ENCODE results near the gene SLC36A3. TPM values are rescaled to one million over a fixed set of nuclear protein-coding genes. Genes with fewer than 3 reads are reported as not detected.
A peak's percentile ranks its signal among the peaks of the same experiment; 100 is the strongest.

The SLC36A3 gene
- total and polyA plus RNA-seq, 2 of the 4 experiments (the other 2 are of a cell fraction): not detected

DNA sequence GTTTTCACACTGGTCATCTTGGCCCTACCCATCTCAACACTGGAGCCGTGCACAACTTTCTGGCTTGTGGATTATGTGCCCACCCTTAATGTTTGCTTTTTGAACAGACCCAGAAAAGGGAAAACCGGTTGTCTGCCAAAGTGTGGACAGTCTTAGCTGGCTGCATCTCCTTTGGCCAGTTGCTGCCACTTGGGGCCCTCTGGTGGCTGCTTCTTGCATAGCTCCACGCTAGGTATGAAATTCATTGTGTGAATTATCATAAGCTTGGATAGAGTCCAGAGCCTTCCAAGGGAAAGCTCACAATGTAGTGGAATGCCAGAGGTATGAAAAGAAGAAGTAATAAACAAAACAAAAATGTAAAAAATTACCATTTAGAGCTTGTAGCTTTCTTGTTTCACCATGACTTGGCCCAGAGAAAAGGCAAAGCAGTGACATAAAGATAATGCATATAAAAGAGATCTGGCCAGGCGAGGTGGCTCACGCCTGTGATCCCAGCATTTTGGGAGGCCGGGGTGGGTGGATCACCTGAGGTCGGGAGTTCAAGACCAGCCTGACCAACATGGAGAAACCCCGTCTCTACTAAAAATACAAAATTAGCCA lies 12.5 kb upstream of the SLC36A3 start:
- Histone ChIP-seq H4K20me1 (ENCODE audit: insufficient read depth, low read length) (no peaks in the 10 kb centered on the region), H3K27ac (ENCODE audit: insufficient read depth, low read length) (no peak overlapping the region), H3K18ac (ENCODE audit: low read depth, low read length) (no peak overlapping the region), H3K14ac (replicated peaks; ENCODE audit: low read depth, low read length) (no peak overlapping the region), H3K4me2 (ENCODE audit: low read depth, low read length) (no peak overlapping the region), H2BK15ac (ENCODE audit: low read depth, low read length) (no peak overlapping the region), H2AK9ac (replicated peaks; ENCODE audit: low read depth, low read length, poor library complexity) (no peak overlapping the region), H3K4me1 (ENCODE audit: control insufficient read depth, insufficient read depth, low read length) (no peaks in the 10 kb centered on the region), H2BK5ac (ENCODE audit: low read depth, low read length, poor library complexity, severe bottlenecking) (no peak overlapping the region), H3K9ac (ENCODE audit: low read depth, low read length) (no peak overlapping the region), H4K91ac (ENCODE audit: insufficient read depth, low read depth, low read length) (no peak overlapping the region), H3K79me1 (ENCODE audit: low read depth in 1 of 2, low read length in 2 of 2) (no peaks in the 10 kb centered on the region), H2BK20ac (ENCODE audit: low read depth, low read length) (no peak overlapping the region), H2AK5ac (ENCODE audit: low read depth, low read length) (no peak overlapping the region), H4K5ac (ENCODE audit: low read depth, low read length) (no peak overlapping the region), H3K9me3 (ENCODE audit: control insufficient read depth, insufficient read depth, low read length) (no peaks in the 10 kb centered on the region), H3K4ac (ENCODE audit: low read depth, low read length) (no peak overlapping the region), H3K4me3 (ENCODE audit: insufficient read depth, low read depth, low read length) (no peak overlapping the region), H3K27me3 (ENCODE audit: control insufficient read depth, insufficient read depth, low read length) (no peaks in the 10 kb centered on the region), H3K36me3 (ENCODE audit: control insufficient read depth, insufficient read depth, low read length) (no peaks in the 10 kb centered on the region), H3K9me1 (ENCODE audit: insufficient read depth, low read length) (no peaks in the 10 kb centered on the region), H3K56ac (ENCODE audit: extremely low read depth, insufficient read depth, low read length) (no peak overlapping the region), H4K8ac (ENCODE audit: low read depth in 2 of 2, low read length in 2 of 2) (no peak overlapping the region), H2BK120ac (ENCODE audit: low read depth, low read length) (no peak overlapping the region), H3K23ac (ENCODE audit: low read depth, low read length) (no peak overlapping the region), H2AFZ (replicated peaks; ENCODE audit: low read length, poor library complexity) (no peak overlapping the region)
- no peak for TF ChIP-seq MAFK (IDR thresholded peaks at IDR 0.05; ENCODE audit: low read depth, low read length)
- no peak for TF ChIP-seq CHD1 (IDR thresholded peaks at IDR 0.05; ENCODE audit: low read depth, low read length)
- no peak for TF ChIP-seq RFX5 (IDR thresholded peaks at IDR 0.05; ENCODE audit: low read depth, low read length)
- TF ChIP-seq, protein P1, sequence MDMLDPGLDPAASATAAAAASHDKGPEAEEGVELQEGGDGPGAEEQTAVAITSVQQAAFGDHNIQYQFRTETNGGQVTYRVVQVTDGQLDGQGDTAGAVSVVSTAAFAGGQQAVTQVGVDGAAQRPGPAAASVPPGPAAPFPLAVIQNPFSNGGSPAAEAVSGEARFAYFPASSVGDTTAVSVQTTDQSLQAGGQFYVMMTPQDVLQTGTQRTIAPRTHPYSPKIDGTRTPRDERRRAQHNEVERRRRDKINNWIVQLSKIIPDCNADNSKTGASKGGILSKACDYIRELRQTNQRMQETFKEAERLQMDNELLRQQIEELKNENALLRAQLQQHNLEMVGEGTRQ (IDR thresholded peaks at IDR 0.05; ENCODE audit: low read depth, low read length): no peak
- TF ChIP-seq NFE2L2 (IDR thresholded peaks at IDR 0.05; ENCODE audit: low read depth, low read length): no peak
- TF ChIP-seq CEBPB (IDR thresholded peaks at IDR 0.05; ENCODE audit: low read depth, low read length): no peak
- TF ChIP-seq, protein P2, sequence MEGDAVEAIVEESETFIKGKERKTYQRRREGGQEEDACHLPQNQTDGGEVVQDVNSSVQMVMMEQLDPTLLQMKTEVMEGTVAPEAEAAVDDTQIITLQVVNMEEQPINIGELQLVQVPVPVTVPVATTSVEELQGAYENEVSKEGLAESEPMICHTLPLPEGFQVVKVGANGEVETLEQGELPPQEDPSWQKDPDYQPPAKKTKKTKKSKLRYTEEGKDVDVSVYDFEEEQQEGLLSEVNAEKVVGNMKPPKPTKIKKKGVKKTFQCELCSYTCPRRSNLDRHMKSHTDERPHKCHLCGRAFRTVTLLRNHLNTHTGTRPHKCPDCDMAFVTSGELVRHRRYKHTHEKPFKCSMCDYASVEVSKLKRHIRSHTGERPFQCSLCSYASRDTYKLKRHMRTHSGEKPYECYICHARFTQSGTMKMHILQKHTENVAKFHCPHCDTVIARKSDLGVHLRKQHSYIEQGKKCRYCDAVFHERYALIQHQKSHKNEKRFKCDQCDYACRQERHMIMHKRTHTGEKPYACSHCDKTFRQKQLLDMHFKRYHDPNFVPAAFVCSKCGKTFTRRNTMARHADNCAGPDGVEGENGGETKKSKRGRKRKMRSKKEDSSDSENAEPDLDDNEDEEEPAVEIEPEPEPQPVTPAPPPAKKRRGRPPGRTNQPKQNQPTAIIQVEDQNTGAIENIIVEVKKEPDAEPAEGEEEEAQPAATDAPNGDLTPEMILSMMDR (conservative IDR thresholded peaks at IDR 0.05; ENCODE audit: low read depth, low read length): peak; percentile 81
- peak; percentile 63 for TF ChIP-seq RAD21 (IDR thresholded peaks at IDR 0.05; ENCODE audit: low read length)
- peak; percentile 69 for TF ChIP-seq SMC3 (IDR thresholded peaks at IDR 0.05; ENCODE audit: low read depth, low read length)
- TF ChIP-seq FOS (IDR thresholded peaks at IDR 0.05; ENCODE audit: low read depth, low read length): no peak
- dilution Hi-C loops (cut with HindIII; ENCODE audit: low sequenced_read_pairs, unreplicated experiment): no loop called here
- ChIA-PET POLR2A (ENCODE audit: unreplicated experiment) (no interaction called here), CTCF (interaction anchor here (0.6 to 1.1 kb wide), 10 partner anchors 8 to 432 kb away, joined by 3 to 9 read pairs (median 4); no protein-coding TSS in a partner anchor)
- 17% methylated on average over 1 of the region's 8 CpGs; no CpG with 5 or more reads in 1 of the 2 experiments for WGBS, 2 experiments (ENCODE audit: extremely low coverage in 2 of 2, insufficient read length in 1 of 2)
- in situ Hi-C loops (cut with MboI; ENCODE audit: low sequenced_read_pairs): no loop called here
- ATAC-seq (ENCODE audit: low read depth) (peak; percentile 95), DNase-seq (peak; percentile 63)
- BruUV-seq (replicated peaks): no TSS peak
- intact Hi-C loops (cut with micrococcal nuclease): loop anchor here (5.0 kb wide), 3 partner anchors 181 to 426 kb away; no protein-coding TSS in a partner anchor

Measured in IMR-90 (cell line).